ENCODE data around the gene PCYT1B. TPM values are rescaled to one million over a fixed set of nuclear protein-coding genes. Genes with fewer than 3 reads are reported as not detected.

PCYT1B gene
- total and polyA plus RNA-seq, 2 experiments from 2014 or later, result 5.8 to 14.6 TPM

- Mint-ChIP-seq H3K27ac (no peak overlapping the region), H3K27me3 (ENCODE audit: insufficient read depth, low read depth, poor library complexity) (peaks cover 2% of the 10 kb centered on the region), H3K4me1 (no peaks in the 10 kb centered on the region; the same call in 2 of the 3 replicates), H3K9me3 (no peaks in the 10 kb centered on the region; the same call in 2 of the 3 replicates), H3K36me3 (ENCODE audit: low read depth) (peaks cover 11% of the 10 kb centered on the region; the same call in 2 of the 3 replicates), H3K4me3 (no peak overlapping the region)
- H3K79me2 ChIP-seq (replicated peaks; ENCODE audit: insufficient read depth), result no peaks in the 10 kb centered on the region
- no peak overlapping the region for H3K27ac ChIP-seq (ENCODE audit: low read depth)
- H3K4me1 ChIP-seq (ENCODE audit: insufficient read depth), result no peaks in the 10 kb centered on the region
- ATAC-seq (no peak), DNase-seq (ENCODE audit: low spot score) (no peak)
- no peaks in the 10 kb centered on the region for H3K36me3 ChIP-seq (ENCODE audit: insufficient read depth)
- H4K20me1 ChIP-seq (replicated peaks; ENCODE audit: insufficient read depth), result no peaks in the 10 kb centered on the region
- TF ChIP-seq ZNF462 (CRISPR knock-in tag; IDR thresholded peaks at IDR 0.05), result no peak
- no peak for TF ChIP-seq JUNB (IDR thresholded peaks at IDR 0.05; ENCODE audit: unreplicated experiment)
- no peak for TF ChIP-seq REST (IDR thresholded peaks at IDR 0.05; ENCODE audit: unreplicated experiment)
- TF ChIP-seq POLR2AphosphoS5 (IDR thresholded peaks at IDR 0.05; ENCODE audit: low read depth), result no peak
- no peak for TF ChIP-seq CREB1 (CRISPR knock-in tag; IDR thresholded peaks at IDR 0.05; ENCODE audit: low read depth)
- H2AFZ ChIP-seq, result no peak overlapping the region
- no peaks in the 10 kb centered on the region for H3K27me3 ChIP-seq (ENCODE audit: insufficient read depth)
- H3K4me3 ChIP-seq, result no peak overlapping the region
- no peak overlapping the region for H3K4me2 ChIP-seq
- H3K9me2 ChIP-seq (ENCODE audit: insufficient read depth), result no peaks in the 10 kb centered on the region
- no peaks in the 10 kb centered on the region for H3F3A ChIP-seq (replicated peaks; ENCODE audit: low read depth)
Measured at GRCh38 chrX:24508375-24508774, 138.8 kb downstream of the PCYT1B start.

Small RNAs within 50 kb of the gene (small RNA-seq; reads per million reads assigned to genes)
- gene SNRPEP9 (ENCODE audit: low replicate concordance), result not detected

Other genes starting within 250 kb of the PCYT1B start
- 43.6 and 51.2 TPM in 2 replicates for gene PDK3, start 182.1 kb downstream of the PCYT1B start, total RNA-seq (2014; rRNA removed; shearing (Covaris generic))
- gene PDK3, start 182.1 kb downstream of the PCYT1B start, polyA plus RNA-seq (2016; fragmentation: Nextera tagmentation; extraction: Ambion mirVana), result 32.6 and 35.7 TPM in 2 replicates
- 32.0 and 36.6 TPM in 2 replicates for gene POLA1, start 46.6 kb upstream of the PCYT1B start, total RNA-seq (2014; rRNA removed; shearing (Covaris generic))
- gene POLA1, start 46.6 kb upstream of the PCYT1B start, polyA plus RNA-seq (2016; fragmentation: Nextera tagmentation; extraction: Ambion mirVana), result 10.0 and 12.6 TPM in 2 replicates

All from GM23338 (cell line).